NCI-H526 treated with DMSO at 0.1 percent for 48 hours (cell line): ENCODE results near the gene SCAPER.

Experiments
- DNase-seq: peaks from one replicate; lab custom pipeline; 2025; lab: John Stamatoyannopoulos, UW

Gene SCAPER

DNA sequence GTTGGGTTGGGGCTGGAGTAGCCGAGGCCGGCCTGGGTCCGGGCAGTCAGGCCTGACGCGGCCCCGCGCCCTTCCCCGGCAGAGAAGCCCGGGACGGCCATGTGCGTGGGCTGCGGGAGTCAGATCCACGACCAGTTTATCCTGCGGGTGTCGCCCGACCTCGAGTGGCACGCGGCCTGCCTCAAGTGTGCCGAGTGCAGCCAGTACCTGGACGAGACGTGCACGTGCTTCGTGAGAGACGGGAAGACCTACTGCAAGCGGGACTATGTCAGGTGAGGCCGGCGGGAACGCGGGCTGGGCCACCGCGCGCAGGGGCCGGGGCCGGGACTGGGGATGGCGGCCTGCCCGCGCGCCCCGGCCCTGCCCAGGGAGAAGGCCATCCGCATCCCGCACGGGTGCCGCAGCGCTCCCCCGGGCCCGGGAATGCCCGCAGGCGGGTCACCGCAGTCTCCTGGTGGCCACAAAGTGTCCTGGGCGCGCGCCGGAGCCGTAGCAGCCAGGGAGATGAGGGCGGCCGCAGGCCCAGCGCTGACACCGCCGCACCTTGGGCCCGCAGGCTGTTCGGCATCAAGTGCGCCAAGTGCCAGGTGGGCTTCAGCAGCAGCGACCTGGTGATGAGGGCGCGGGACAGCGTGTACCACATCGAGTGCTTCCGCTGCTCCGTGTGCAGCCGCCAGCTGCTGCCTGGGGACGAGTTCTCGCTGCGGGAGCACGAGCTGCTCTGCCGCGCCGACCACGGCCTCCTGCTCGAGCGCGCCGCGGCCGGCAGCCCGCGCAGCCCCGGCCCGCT, 567.2 kb downstream of the SCAPER start:
- DNase-seq = peak; percentile 55

DNA sequence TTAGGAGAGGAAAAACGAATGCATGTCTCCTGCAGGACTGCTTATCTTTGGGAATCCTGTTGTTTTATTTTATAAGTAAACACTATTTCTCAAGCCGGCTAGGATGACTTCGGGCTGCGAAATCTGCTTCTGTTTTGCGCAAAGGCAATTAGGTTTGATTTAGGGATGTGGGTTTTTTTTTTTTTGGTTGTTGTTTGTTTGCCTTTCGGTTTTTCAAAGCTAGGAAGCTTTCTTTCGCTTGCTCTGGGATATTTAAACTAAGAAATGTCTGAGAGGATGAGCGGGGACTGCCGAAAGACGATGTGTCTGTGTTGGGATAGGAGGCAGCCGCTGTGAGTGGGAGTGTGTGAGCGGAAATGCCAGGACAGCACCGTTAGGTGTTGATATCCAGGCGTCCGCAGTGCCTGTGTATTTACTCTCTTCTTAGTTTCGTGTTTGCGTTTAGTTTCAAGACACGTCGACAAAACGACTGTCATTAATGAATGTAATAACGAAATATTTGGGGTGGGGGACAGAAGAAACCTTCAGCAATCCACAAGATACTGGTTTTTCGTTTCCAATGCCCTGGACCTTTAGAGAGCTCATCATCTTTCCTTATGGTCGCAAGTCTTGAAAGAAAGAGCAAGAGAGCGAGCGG, 568.0 kb downstream of the SCAPER start:
- DNase-seq = peak; percentile 44

DNA sequence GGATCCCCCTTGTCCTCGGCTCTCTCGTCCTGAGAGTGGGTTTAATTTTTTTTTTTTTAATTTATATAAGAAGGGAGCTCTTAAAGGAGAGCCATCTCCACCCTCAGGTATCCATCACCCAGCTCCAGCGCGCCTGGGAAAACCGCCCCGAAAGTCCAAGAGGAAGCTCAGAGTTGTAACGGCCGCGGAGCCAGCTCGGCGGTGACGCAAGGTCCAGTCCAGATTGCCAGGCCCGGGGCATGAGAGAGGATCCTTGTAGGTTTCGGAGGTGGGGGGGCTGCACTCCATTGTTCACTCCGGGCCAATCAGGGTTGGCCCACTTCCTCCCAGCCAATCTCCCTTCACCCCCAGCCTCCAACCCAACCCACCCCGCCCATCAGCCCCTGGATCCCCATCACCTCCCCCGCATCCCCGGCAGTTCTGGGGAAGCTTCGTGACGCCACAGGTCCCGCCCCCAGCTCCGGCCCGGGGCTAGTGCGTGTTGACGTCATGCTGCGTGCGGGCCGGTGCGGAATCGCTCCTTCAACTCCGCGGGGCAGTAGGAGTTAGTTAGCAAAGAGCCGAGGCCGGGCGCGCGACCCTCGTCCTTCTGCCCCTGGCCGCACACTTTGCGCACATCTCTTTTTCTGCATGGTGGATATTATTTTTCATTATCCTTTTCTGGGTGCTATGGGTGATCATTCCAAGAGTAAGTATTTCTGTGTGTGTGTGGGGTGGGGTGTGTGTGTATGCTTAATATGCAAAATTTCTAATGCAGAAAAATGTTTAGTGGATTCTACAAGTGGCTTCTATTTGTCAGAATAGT, 568.7 kb downstream of the SCAPER start, which contains the start of gene ISL2:
Gene ISL2, plus strand, starts transcription at position 520 of the 805 bp plus-strand sequence. Its CDS starts 111 bp downstream, at position 631.
- DNase-seq = peak; percentile 91

DNA sequence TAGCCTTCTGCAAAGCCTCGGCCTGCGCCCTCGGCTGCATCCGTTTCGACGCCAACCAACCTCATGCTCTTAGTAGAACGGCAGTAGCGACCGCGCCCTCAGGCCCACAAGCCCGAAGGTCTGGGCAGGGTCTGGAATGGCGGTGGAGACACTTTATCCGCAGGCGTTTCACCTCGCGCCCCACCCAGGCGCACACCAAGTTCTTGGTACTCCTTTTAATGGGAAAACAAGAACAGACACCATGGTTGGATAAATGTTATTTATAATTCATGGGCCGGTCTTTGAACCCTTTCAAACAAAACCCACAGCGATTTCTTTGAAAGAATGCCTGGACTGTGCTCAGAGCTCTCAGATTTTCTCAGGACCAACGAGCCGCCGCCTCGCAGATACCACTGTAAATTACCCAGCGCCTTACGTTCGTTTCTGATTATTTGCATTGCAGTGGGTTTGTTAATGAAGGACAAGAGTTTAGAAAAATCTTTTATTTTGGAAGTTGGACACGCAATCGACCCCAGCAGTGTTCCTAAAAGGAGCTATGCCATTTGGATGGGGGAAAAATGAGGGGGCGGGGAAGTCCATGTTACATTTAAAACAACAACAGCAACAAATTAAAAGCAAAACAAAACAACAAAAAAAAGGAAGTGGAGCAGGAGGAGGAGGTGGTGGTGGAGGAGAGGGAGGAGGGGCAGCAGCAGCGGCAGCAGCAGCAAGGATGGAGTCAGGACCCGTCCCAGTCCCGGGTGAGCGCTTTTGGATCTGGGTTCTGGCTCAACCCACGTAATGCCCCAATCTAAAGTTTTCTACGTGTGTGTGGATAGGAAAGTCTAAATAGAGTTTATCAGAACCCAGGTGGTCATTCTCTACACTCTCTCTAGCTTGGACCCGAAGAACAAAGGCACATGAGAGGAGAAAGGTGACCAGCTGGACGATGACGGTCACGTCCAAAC, 569.6 kb downstream of the SCAPER start:
- peak; percentile 72 for DNase-seq

DNA sequence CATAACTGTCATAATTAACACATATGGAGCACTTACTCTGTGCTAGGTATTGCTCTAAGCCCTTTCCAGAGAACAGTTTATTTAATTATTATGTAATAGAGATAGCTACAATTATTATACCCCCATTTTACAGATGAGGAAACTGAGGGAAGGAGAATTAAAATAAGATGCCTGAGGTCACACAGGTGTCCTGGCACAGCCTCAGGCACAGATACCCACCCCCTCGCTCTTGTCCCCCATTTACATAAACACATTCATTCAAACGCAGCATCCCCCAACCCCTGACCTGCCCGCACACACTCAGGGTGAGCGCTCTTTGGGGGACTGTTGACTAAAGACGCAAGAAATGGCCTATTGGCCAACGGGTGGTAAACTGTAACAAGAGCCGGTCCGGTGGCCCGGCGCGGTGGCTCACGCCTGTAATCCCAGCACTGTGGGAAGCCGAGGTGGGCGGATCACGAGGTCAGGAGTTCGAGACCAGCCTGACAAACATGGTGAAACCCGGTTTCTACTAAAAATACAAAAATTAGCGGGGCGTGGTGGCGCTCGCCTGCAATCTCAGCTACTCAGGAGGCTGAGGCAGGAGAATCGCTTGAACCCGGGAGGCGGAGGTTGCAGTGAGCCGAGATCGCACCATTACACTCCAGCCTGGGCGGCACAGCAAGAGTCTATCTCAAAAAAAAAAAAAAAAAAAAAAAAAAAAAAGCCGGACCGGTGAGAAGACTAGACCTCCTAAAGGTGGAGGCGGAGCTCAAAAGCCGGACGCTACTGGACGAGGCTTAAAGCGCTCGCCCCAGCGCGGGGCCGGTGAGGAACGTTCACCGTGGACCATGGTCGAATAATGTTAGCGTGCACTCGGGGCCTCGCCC, 570.5 kb downstream of the SCAPER start:
- DNase-seq = no peak

DNA sequence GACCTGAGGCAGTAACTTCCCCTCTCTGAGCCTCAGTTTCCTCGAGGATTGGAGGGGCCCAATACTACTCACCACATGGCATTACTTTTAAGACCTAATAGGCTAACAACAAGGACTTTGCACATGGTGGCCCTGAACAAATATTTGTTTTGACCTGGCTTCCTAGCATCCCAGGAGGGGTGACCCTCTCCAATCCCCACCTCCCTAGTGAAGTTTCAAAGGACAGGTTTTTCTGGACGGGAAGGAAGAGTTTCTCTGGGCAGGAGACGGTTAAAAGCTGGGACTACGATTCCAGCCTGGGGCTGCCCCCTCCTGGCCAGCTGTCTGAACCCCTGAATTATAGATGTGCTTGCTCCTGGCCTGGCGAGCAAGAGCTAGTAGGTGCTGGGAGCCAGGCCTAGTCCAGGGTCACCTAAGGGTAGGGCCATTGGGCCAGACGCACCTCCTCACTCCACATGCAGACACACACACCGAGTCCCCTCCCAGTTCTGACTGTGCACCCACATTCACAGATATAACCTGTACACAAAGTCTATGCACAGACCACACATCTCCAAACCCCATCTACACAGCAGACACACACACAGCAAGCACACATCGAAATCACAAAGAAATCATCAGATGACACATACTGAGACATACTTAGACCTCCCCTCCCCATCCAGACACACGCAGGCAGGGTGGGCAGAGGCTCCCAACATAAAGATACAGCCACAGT, 571.3 kb downstream of the SCAPER start:
- DNase-seq = no peak

DNA sequence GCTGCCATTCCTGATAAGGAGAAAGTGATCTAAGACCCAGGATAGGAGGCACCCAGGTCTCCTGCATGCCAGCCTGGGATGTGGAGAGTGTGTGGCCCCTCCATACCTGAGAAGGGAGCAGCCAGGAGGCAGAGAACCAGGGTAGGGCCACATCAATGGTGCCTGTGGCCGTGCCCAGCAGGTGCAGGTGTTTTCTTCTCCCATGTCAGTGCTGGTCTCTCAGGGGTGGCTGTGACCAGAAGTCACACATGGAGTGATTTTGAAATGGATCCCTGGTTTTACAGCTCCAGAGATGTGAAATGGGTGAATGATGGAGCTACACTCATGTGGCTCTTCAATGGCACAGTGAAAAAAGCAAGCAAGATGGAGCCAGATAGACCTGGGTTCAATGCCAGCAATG, 571.8 kb downstream of the SCAPER start:
- no peak for DNase-seq

DNA sequence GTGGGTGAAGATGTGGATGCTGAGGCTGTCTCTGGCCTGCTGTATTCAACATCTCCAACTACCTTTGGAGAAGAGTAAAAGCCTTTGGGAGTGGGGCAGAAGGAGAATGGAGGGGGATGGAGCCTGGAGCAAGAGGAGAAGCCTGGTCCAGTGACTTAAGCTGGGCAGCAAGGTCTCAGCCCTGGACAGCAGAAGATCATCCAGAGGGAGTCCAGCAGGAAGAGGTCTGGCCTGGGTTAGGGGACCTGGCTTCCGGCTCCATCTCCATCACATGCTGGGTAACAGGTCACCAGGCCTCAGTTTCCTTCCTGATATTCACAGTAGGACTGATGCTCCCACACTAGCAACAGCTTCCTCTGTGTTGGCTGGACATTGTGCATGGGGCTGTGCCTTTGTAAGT, 572.3 kb downstream of the SCAPER start:
- no peak for DNase-seq

DNA sequence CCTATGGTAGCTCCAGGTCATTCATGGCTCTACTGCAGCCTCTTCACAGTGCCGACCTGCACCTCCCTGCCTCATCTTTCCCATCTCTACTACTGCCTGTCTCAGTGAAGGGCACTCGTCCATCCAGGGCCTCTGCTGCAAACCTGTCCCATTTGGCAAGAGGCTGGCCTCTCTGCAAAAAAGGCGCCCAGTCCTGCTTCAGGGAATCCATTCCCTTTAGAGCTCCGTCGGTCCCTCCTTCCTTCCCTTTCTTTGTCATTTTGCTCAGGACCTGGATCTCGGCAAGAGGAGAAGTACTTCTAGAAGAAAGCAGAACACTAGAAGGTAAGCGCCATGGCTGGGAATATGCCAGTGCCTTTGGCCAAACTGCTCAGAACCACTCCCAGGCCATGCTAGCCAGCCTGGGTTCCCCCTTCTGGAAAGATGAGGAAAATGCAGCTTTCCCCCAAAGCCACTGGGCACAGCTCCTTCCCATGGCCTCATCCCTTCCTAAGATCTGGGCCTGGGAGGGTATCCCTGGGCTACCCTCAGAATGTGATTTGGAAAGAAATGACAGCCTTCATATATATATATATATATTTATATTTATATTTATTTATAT, 575.0 kb downstream of the SCAPER start:
- no peak for DNase-seq

DNA sequence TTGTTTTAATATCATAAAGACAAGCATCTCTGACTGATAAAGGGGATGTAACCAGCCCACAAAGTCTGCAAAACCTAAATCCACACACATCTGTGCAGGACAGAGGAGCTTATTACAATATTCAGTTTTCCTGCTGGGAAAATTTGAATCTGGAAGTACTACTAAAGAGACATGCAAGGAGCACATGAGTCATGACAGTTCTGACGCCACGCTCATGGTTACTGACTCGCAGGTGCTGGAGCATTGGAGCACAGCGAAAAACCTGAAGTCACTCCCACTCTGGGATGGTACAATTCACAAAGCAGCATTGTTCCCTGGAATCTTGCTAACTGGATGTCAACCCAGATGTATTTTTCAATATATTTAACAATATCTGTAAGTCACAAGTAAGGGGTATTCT, 576.2 kb downstream of the SCAPER start:
- DNase-seq = peak; percentile 39

DNA sequence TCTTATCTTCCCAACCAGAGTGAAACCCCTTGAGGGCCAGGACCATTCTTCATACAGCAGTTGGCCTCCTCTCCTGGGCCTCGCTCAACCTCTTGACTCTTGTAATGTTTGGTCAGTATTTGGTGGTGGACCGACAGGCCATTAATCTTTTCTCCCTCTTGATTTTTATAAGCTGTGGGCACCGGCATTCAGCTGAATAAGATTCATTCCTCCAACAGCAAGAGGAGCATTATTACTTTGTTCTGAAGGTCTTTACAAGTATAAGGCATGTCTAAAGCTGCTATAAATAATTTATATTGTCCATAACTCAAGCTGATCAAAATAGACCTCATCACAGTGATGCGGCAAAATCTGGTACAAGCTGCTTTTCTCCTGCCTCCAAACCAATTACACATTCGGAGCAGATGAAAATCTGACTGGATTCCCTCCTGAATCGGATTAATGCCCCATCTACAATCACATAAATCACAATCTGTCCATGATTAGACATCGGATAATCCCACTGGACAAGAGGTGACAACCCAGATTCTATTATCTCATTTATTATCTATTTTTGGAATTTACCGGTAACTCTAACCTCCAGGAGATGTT, 576.9 kb downstream of the SCAPER start:
- DNase-seq = no peak

DNA sequence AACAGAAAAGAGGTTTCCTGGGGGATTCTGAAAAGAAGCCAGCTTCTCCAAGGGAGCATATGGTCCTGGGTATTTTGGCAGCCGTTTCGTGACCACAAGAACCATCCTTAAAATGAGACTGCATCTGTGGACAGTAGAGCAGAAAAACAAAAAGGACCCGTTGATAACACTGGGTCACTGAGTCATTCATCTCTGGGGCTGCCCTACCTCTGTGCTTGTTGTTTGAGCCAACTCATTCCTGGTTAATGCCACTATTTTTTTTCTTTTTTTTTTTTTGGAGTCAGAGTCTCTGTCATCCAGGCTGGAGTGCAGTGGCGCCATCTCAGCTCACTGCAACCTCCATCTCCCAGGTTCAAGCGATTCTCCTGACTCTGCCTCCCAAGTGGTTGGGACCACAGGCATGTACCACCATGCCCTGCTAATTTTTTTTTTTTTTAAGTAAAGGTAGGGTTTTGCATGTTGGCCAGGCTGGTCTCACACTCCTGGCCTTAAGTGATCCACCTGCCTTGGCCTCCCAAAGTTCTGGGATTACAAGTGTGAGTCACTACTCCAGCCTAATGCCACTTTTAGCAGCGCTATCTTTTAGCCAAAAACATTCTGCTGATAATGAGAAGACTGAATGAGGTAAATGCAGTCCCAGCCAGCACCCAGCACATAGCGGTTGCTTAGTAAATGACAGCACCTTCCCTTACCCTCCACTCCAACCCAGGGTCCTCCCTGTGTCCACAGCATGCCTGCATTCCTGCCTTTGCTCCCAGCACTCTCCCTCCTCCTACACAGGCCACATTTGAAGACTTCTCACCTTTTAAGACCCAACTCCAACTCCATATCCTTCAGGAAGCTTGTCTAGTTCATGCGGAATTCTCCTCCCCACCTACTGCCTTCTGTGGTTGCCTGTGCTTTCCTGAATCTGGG, 577.7 kb downstream of the SCAPER start:
- no peak for DNase-seq

DNA sequence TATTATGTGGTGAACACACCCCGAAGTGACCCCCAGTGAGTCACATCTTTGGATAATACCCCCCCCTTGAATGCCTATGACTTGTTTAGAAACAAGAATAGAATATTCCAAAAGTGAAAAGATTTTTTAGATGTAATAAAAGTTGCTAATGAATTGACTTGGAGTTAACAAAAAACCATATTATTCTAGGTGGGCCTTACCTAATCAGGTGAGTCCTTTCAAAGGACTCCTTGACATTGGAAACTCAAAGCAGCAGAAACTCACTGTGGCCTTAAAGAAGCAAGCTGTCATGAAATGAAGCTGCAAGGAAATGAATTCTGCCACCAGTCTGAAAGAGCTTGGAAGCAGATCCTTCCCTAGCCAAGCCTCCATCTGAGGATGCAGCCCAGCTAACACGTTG, 579.4 kb downstream of the SCAPER start:
- no peak for DNase-seq

DNA sequence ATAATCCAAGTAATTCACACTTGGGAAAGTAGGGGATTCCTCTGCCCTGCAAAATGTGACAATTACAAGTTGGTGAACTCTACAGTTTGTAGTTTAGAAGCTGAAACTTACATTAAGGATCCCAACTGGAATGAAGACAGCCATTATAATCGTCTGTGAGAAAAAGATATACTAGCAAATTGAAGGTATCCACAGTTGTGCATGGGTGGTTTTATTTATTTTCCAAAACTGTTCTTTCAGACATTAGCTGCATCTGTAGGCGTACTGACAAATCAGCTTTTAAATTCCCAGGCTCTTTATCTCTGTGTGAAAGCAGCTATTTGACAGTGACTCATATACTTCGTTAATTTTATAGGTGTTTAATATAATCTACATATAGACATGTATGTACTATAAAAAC, 581.1 kb downstream of the SCAPER start:
- no peak for DNase-seq

DNA sequence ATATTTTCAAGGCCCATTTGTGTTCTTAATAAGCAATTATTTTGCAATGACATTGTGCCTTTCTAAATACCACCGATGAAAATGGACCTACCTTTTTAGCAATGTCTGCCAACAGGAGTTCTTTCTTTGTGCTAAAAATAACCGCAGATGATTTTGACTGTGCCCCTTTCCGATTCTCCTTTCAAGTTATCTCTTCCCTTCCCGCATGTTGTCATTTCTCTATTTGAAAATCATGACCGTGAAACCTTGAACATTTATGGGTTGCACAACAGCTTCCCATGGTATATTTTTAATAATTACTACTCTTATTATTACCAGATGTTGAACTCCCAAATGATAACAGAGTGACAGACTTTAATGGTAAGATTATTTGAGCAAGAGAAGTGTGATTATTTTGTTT, 583.5 kb downstream of the SCAPER start:
- no peak for DNase-seq

DNA sequence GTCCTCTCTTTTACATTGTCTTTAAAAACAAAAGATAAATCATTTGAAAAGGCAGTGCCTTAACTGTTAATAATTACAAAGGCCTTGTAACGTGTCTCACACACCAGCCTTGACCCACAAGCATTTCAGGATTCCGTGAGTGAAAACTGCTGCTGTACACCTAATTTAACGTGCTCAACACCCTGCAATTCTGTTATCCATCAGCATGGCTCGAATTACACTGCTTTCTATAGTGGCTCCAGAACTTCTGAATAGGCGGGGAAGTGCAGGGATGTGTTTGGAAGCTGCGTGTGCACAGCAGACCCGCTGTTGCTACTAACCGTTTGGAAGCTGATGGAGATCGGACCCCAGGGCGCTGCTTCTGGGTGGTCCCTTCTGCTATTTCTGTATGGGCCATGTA, 584.0 kb downstream of the SCAPER start:
- no peak for DNase-seq

DNA sequence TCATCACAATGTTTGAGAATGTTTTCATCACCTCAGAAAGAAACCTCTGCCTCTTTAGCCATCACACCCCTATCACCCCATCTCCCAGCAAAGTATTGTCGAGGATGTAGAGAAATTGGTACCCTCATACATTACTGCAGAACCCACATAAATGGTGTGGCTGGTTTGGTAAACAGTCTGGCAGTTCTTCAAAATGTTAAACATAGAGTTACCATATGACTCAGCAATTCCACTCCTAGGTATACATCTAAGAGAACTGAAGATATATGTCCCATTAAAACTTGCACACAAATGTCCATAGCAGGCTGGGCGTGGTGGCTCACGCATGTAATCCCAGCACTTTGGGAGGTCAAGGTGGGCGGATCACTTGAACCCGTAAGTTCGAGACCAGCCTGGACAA, 585.1 kb downstream of the SCAPER start:
- DNase-seq = no peak

DNA sequence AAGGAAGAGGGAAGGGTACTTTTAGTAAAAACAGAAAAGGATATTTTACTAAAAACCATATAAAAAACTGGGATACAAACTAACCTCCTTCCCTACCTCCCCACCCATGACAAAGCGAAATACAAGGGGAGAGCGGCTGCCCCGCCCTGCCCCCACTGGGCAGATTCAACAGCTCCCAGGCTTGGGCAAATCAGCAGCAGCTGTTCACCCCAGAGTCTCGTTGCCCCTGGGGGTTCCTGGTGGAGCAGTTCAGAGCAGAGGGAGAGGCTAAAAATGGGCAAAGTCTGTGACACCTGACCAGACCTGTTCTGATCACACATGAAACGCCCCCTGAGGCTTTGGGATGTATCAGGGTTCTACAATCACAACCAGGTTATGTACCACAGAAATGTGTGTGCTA, 591.4 kb downstream of the SCAPER start:
- DNase-seq = no peak
